ENCODE measurements around the gene C1orf74. TPM values are rescaled to one million over a fixed set of nuclear protein-coding genes. Genes with fewer than 3 reads are reported as not detected.

The C1orf74 gene
- polyA plus RNA-seq, 1 donor from 2014 or later = 0.78 TPM

DNA sequence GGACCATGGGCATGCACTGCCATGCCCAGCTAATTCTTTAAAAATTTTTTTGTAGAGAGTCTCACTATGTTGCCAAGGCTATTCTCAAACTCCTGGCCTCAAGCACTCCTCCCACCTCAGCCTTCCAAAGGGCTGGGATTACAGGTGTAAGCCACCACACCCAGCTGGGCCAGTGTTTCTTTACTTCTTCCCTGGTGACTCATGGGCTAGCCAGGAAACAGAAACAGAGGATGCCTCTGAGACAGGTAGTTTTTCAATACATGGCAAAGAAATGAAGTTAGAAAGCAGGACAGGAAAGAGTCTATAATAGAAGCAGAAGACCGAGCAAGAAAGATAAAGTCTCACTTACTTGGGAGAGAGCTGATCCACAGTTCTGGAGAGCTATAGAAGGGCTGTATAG, 7.6 kb upstream of the C1orf74 start:
- no peak overlapping the region for H3K27ac Mint-ChIP-seq
- H3K4me1 Mint-ChIP-seq = no peaks in the 10 kb centered on the region
- H3K4me3 Mint-ChIP-seq = no peak overlapping the region
- peaks cover 8% of the 10 kb centered on the region for H3K36me3 Mint-ChIP-seq
- H3K9me3 Mint-ChIP-seq = peaks cover 0 to 1% (median 0%) of the 10 kb centered on the region in 3 donors
- peaks cover 45% of the 10 kb centered on the region for H3K27me3 Mint-ChIP-seq

DNA sequence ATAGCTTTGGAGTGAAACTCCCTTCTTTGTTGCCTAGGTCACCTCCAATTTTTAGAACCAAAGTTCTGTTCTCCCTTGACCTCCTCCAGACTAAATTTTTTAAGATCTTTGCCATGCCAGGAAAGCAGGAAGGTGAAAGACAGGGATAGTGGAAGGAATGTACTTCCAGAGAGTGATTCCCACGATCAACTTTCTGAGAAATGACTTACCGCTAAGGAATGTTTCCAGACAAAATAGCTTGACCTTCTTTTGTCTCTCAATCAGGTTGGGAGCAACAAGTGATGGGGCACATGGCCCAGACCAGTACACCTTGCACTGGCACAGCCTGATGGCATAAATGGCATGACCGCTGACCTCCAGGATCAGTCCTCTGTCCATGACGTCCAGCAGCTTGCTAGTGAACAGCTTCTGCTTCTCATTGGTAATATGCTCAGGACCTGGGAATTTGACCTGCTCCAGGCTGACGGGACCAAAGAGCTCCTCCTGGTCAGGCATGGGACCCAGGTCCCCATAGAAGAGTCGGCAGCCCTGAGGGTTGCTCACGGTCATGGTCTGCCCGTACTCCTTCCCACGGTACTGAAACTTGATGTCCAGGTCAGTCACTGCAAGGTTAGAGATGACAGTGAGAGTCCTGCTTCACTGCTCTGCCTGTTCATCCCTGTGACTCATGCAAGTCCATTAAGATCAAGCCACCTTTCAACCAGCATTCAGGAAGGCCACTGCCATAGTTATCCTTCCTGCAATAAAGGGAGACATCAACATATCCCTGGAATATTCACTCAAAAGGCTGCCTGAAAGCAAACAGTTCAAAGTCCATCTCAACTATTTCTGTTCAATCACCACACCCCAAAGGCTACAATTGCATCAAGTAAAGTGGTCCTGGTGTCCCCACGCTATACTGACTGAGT, 6.2 kb upstream of the C1orf74 start:
- Mint-ChIP-seq H3K36me3 (peaks cover 7% of the 10 kb centered on the region), H3K4me3 (no peak overlapping the region), H3K4me1 (no peaks in the 10 kb centered on the region), H3K27me3 (peaks cover 41% of the 10 kb centered on the region), H3K27ac (no peak overlapping the region), H3K9me3 (peaks cover 0 to 1% (median under 1%) of the 10 kb centered on the region in 3 donors)

DNA sequence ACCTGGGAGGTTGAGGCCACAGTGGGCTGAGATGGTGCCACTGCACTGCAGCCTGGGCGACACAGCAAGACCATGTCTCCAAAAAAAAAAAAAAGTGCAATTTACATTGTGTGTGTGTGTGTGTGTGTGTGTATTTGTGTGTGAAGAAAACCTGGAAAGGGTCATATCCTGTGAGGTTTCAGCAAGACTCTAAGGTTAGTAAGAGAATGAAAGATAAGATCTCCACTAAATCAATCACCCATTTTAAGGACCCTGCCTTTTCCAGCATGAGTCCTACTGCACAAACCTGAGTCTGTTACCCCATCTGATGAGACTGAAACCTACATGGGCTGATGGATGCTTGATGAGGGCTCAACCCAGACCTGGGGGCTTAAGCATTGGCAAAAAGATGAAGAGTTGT, 4.9 kb upstream of the C1orf74 start:
- H3K9me3 Mint-ChIP-seq = peaks cover 0 to 4% (median 0%) of the 10 kb centered on the region in 3 donors
- peaks cover 35% of the 10 kb centered on the region for H3K27me3 Mint-ChIP-seq
- H3K27ac Mint-ChIP-seq = no peak overlapping the region
- peaks cover 5 to 9% (median 6%) of the 10 kb centered on the region in 3 donors for H3K4me1 Mint-ChIP-seq
- H3K4me3 Mint-ChIP-seq = no peak overlapping the region
- peaks cover 3% of the 10 kb centered on the region for H3K36me3 Mint-ChIP-seq

DNA sequence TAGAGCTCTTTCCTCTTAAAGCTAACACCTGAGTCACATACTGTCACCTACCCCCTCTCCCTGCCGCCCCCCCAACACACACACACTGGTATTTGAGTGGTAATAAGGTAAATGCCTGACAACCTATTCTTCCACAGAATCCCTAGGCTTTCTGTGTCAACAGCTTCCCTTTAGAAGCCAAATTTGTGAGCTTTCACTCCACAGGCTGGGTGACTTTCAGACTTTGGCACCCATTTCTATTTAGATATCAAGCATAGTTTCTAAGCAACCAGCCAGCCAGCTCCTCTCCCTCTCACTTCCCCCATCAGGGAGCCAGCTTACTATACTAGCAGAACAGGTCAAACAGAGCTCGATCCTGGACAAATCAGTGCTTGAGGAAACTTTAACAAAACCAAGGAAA, 3.2 kb upstream of the C1orf74 start:
- H3K4me1 Mint-ChIP-seq = peaks cover 7 to 21% (median 10%) of the 10 kb centered on the region in 3 donors
- peak overlapping the region in 1 of 4 donors; percentile 5 for H3K4me3 Mint-ChIP-seq
- peak overlapping the region in 1 of 3 donors; percentile 68 for H3K27ac Mint-ChIP-seq
- peaks cover 33% of the 10 kb centered on the region for H3K27me3 Mint-ChIP-seq
- peaks cover 3% of the 10 kb centered on the region for H3K36me3 Mint-ChIP-seq
- H3K9me3 Mint-ChIP-seq = peaks cover 0 to 4% (median 0%) of the 10 kb centered on the region in 3 donors

DNA sequence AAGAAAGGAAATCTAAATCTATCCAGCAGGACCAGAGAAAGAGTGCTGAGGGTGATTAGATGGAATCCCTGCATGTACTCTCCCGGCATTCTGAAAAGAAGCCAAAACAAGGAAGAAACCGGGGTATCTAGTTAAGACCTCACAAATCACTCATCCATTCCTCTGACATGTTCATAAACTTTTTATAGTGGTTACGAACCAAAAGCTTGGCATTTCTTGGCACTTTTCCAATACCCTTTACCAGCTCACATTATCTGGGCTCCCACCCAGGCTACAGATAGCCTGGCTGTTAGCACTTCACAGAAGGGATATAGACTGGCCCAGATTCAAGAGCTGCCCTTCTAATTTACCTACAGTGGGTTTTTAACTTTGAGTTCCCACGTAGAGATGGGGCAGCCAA, 1.8 kb upstream of the C1orf74 start:
- H3K4me3 Mint-ChIP-seq = peak overlapping the region in 1 of 4 donors; percentile 18

DNA sequence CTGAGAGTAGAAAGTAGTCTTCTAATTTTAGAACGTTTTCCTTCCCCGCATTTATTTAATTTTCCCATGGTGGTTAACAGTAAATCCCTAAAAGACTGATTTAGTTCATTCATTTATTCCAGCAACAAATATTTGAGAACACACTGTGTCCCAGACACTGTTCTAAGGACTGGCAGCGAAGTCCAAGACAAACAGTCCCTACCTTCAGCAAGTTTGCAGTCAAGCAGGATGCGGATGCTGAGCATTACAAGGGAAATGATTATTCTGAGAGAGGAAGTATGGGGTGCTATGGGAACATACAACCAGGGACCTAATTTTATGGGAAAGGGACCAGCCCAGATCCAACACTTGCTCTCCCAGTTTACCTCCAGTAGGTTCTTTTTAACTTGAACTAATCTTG, 1.2 kb upstream of the C1orf74 start:
- peak overlapping the region in 2 of 3 donors; percentile 92 to 99 for H3K27ac Mint-ChIP-seq
- H3K4me3 Mint-ChIP-seq = peak overlapping the region in 2 of 4 donors; percentile 30 to 86
- H3K9me3 Mint-ChIP-seq = peaks cover 0 to 4% (median 0%) of the 10 kb centered on the region in 3 donors
- peaks cover 6% of the 10 kb centered on the region for H3K36me3 Mint-ChIP-seq
- peaks cover 9 to 24% (median 10%) of the 10 kb centered on the region in 3 donors for H3K4me1 Mint-ChIP-seq
- H3K27me3 Mint-ChIP-seq = peaks cover 23% of the 10 kb centered on the region

More for the DNA sequence above, 1.8 kb upstream of the C1orf74 start:
- Mint-ChIP-seq H3K27ac (peak overlapping the region in 2 of 3 donors; percentile 30 to 99), H3K36me3 (peaks cover 6% of the 10 kb centered on the region), H3K27me3 (peaks cover 25% of the 10 kb centered on the region), H3K9me3 (peaks cover 0 to 4% (median 0%) of the 10 kb centered on the region in 3 donors), H3K4me1 (peaks cover 9 to 24% (median 10%) of the 10 kb centered on the region in 3 donors)

DNA sequence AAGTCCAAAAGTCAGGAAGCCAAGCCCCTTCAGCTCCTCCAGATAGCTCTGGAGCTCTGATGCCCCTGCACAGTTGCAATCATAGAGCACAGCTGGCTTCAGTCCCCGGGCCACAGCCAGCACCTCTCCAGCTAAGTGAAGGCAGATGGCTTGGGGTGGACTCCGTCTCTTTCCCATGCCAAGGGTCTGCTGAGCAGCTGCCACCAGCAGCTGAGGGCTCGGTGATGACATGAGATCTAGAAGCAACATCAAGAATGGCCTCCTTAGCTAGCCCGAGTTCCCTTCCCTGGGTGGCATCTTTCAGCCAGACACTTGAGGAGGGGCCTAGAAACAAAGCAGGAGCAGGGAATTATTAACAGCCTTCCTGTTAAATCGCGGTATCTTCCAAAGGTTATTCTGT, 973 bp downstream of the C1orf74 start:
- H3K36me3 Mint-ChIP-seq = peaks cover 10% of the 10 kb centered on the region
- H3K27me3 Mint-ChIP-seq = peaks cover 9% of the 10 kb centered on the region
- H3K27ac Mint-ChIP-seq = peak overlapping the region in 2 of 3 donors; percentile 53 to 92
- peaks cover 12 to 24% (median 15%) of the 10 kb centered on the region in 3 donors for H3K4me1 Mint-ChIP-seq
- peaks cover 0 to 4% (median 0%) of the 10 kb centered on the region in 3 donors for H3K9me3 Mint-ChIP-seq
- peak overlapping the region in 3 of 4 donors; percentile 86 to 98 (median 97) for H3K4me3 Mint-ChIP-seq

DNA sequence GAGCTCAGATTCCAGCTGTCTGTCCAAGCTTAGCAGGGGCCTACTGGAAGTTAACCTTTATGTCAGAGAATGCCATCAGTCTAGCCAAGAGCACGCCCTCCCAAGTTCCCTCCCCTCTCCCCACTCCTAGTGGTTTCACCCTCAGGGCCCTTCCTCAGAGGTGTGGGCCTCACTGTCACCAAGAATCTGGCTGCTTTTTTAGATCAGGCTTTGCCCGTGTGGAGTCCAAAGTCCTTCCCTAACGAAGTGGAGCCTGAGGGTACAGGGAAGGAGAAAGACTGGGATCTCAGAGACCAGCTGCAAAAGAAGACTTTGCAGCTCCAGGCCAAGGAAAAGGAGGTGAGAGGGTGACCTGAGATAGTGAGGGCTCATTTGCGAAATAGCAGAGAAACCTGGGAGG, 4.1 kb downstream of the C1orf74 start:
- Mint-ChIP-seq H3K27me3 (no peaks in the 10 kb centered on the region), H3K4me1 (peaks cover 17 to 33% (median 17%) of the 10 kb centered on the region in 3 donors), H3K4me3 (peak overlapping the region in 1 of 4 donors; percentile 39), H3K27ac (peak overlapping the region in 2 of 3 donors; percentile 9 to 41), H3K36me3 (peaks cover 9% of the 10 kb centered on the region), H3K9me3 (peaks cover 0 to 2% (median 0%) of the 10 kb centered on the region in 3 donors)

DNA sequence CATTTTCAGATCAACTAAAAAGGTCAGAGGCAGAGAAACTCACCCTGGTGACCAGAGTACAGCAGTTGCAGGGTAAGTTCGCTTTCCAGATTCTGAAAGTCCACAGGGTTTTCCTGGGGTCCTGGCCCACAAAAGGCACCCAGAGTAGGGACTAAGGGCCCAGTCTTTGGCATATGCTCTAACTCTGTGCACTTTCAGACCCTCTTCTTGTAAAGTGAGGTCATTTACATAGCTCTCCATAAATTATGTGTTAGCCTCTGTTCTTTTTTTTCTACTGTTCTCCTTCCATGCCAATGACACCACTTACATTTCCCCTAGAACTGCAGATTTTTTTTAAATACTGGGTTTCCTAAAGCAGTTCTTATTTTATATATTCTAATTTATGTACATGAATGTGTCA, 6.3 kb downstream of the C1orf74 start:
- H3K4me3 Mint-ChIP-seq = no peak overlapping the region
- peak overlapping the region in 1 of 3 donors; percentile 77 for H3K27ac Mint-ChIP-seq
- H3K27me3 Mint-ChIP-seq = no peaks in the 10 kb centered on the region
- H3K4me1 Mint-ChIP-seq = peaks cover 15 to 28% (median 27%) of the 10 kb centered on the region in 3 donors
- H3K36me3 Mint-ChIP-seq = peaks cover 15% of the 10 kb centered on the region
- no peaks in the 10 kb centered on the region for H3K9me3 Mint-ChIP-seq

DNA sequence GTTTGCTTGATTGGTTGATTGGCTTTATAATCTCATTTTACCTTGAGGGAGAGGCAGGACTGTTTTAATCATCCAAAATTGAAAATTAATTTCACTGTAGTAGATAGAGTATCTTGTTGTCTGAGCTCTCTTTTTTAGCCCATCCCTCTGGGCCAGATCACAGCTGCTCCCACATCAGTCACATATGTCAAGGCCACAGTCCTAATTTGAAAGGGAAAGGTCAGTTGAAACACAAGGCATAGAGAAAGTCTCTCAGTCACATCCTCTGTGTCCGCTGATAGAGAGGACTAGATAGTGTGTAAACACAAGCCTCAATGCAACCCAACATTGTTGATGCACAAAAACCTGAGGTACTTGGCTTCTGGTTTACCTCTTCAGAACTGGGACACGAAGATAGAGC, 6.8 kb downstream of the C1orf74 start:
- Mint-ChIP-seq H3K9me3 (no peaks in the 10 kb centered on the region), H3K4me1 (peaks cover 13 to 31% (median 28%) of the 10 kb centered on the region in 3 donors)

DNA sequence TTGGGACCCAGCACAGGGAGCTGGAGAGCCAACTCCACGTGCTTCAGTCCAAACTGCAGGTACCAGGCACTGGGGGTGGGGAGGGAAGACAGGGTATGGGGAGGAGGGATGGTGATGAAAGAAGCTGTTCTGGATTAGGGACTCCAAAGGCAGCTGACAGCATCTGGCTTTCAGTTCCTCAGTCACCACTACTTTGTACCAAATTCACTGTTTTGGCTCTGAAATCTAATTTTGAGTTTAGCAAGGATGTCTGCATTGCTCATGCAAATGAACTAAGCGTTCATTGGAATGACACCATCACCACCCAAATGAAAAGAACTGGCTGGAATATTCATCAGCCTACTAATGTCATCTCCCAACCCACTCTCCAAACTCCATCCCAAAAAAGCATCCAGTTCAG, 8.7 kb downstream of the C1orf74 start:
- H3K36me3 Mint-ChIP-seq = peaks cover 15% of the 10 kb centered on the region
- H3K4me3 Mint-ChIP-seq = peak overlapping the region in 2 of 4 donors; percentile 45 to 91
- peaks cover 9 to 30% (median 28%) of the 10 kb centered on the region in 3 donors for H3K4me1 Mint-ChIP-seq
- peak overlapping the region in 2 of 3 donors; percentile 43 to 52 for H3K27ac Mint-ChIP-seq
- H3K27me3 Mint-ChIP-seq = no peaks in the 10 kb centered on the region
- H3K9me3 Mint-ChIP-seq = no peaks in the 10 kb centered on the region

More for the DNA sequence above, 6.8 kb downstream of the C1orf74 start:
- H3K36me3 Mint-ChIP-seq = peaks cover 15% of the 10 kb centered on the region
- H3K4me3 Mint-ChIP-seq = no peak overlapping the region
- no peaks in the 10 kb centered on the region for H3K27me3 Mint-ChIP-seq
- H3K27ac Mint-ChIP-seq = peak overlapping the region in 2 of 3 donors; percentile 55 to 77

DNA sequence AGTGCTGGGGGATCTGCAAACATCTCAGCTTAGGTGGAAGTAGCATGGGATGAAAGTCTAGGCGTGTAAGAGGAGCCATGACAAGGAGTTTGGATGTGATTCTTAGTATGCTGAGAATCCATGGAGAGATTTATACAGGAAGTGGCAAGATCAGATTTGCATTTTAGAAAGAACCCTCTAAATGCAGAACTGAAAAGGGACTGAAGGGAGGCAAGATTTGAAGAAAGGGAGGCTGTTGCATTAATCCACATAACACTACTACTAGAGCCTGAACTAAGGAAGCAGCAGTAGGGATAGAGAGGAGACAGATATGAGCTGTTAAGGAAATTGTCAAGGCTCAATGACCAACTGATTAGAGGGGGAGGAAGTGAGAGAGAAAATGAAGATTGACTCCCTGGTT, 9.8 kb downstream of the C1orf74 start:
- Mint-ChIP-seq H3K36me3 (peaks cover 13% of the 10 kb centered on the region), H3K4me3 (peak overlapping the region; percentile 61 to 91 (median 80)), H3K9me3 (no peaks in the 10 kb centered on the region), H3K27ac (peak overlapping the region; percentile 0 to 87 (median 52)), H3K4me1 (peaks cover 9 to 30% (median 29%) of the 10 kb centered on the region in 3 donors), H3K27me3 (no peaks in the 10 kb centered on the region)

DNA sequence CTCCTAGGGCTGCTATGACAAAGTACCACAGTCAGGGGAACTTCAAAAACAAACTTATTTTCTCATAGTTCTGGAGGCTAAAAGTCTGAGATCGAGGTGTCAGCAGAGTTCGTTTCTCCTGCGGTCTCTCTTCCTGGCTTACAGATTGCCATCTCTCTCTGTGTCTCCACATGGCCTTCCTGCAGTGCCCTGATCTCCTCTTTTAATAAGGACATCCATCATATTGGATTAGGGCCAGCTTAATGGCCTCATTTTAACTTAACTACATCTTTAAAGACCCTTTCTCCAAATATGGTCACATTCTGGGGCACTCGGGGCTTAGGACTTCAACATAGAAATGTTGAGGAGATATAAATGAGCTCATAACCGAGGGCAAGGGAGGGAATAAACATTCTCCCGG, 12.2 kb downstream of the C1orf74 start:
- Mint-ChIP-seq H3K36me3 (peaks cover 12% of the 10 kb centered on the region), H3K4me1 (peaks cover 14 to 42% (median 42%) of the 10 kb centered on the region in 3 donors), H3K4me3 (peak overlapping the region in 1 of 4 donors; percentile 22), H3K27ac (no peak overlapping the region), H3K27me3 (no peaks in the 10 kb centered on the region), H3K9me3 (no peaks in the 10 kb centered on the region)

DNA sequence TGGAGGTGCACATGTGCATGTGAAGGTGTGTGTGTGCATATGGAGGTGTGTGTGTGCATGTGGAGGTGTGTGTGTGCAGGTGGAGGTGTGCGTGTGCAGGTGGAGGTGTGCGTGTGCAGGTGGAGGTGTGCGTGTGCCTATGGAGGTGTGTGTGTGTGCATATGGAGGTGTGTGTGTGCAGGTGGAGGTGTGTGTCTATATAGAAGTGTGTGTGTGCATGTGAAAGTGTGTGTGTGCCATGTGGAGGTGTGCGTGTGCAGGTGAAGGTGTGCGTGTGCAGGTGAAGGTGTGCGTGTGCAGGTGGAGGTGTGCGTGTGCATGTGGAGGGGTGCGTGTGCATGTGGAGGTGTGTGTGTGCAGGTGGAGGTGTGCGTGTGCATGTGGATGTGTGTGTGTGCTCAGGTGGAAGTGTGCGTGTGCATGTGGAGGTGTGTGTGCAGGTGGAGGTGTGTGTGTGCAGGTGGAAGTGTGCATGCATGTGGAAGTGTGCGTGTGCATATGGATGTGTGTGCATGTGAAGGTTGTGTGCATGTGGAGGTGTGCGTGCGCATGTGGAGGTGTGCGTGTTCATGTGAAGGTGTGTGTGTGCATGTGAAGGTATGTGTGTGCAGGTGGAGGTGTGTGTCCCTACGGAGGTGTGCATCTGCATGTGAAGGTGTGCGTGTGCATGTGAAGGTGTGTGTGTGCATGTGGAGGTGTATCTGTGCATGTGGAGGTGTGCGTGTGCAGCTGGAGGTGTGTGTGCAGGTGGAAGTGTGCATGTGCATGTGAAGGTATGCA, 13.5 kb downstream of the C1orf74 start:
- Mint-ChIP-seq H3K36me3 (peaks cover 20% of the 10 kb centered on the region), H3K9me3 (no peaks in the 10 kb centered on the region)

More for the DNA sequence above, 13.5 kb downstream of the C1orf74 start:
- no peaks in the 10 kb centered on the region for H3K27me3 Mint-ChIP-seq
- H3K4me3 Mint-ChIP-seq = no peak overlapping the region
- H3K4me1 Mint-ChIP-seq = peaks cover 18 to 47% (median 47%) of the 10 kb centered on the region in 3 donors
- no peak overlapping the region for H3K27ac Mint-ChIP-seq
